Measurements from ENCODE around the gene OTOS. TPM values are rescaled to one million over a fixed set of nuclear protein-coding genes. Genes with fewer than 3 reads are reported as not detected.

Gene OTOS
- total RNA-seq, 4 donors from 2014 or later: not detected

- DNase-seq (ENCODE audit: low spot score in 2 of 2): no peak
- Histone ChIP-seq H3K4me1 (no peaks in the 10 kb centered on the region), H3K27ac (no peak overlapping the region), H3K4me3 (no peak overlapping the region), H3K9me3 (no peaks in the 10 kb centered on the region), H3K27me3 (peaks cover 36% of the 10 kb centered on the region), H3K36me3 (no peaks in the 10 kb centered on the region)
- WGBS: 22% methylated on average over 5 of the region's 5 CpGs
- no peak for TF ChIP-seq POLR2A (IDR thresholded peaks at IDR 0.05)
- TF ChIP-seq EP300 (IDR thresholded peaks at IDR 0.05): no peak
- TF ChIP-seq, protein P1, sequence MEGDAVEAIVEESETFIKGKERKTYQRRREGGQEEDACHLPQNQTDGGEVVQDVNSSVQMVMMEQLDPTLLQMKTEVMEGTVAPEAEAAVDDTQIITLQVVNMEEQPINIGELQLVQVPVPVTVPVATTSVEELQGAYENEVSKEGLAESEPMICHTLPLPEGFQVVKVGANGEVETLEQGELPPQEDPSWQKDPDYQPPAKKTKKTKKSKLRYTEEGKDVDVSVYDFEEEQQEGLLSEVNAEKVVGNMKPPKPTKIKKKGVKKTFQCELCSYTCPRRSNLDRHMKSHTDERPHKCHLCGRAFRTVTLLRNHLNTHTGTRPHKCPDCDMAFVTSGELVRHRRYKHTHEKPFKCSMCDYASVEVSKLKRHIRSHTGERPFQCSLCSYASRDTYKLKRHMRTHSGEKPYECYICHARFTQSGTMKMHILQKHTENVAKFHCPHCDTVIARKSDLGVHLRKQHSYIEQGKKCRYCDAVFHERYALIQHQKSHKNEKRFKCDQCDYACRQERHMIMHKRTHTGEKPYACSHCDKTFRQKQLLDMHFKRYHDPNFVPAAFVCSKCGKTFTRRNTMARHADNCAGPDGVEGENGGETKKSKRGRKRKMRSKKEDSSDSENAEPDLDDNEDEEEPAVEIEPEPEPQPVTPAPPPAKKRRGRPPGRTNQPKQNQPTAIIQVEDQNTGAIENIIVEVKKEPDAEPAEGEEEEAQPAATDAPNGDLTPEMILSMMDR (IDR thresholded peaks at IDR 0.05): no peak
- TF ChIP-seq POLR2AphosphoS5 (IDR thresholded peaks at IDR 0.05): no peak
These were observed 27.4 kb downstream of the OTOS start for GRCh38 chr2:240112914-240113690.

DNA sequence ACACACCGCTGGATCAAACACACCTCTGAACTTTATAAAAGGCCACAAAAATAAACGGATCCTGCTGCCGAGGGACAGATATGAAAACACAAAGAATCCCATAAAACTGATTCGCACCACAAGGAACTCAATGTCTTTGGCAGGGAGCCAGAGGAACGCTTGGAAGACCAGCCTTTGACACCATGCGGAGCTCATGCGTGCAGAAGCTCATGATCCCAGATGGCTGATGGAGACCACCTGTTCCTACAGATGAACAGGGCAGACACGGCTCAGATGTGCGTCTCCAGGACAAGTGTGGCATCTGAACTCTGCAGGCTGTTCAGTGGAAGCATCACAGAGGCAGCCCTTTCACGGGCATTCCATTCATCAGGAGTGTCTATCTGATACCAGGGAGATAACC lies 29.2 kb downstream of the OTOS start:
- DNase-seq (ENCODE audit: low spot score in 2 of 2): no peak
- WGBS: 39% methylated on average over 8 of the region's 10 CpGs
- H3K4me1 ChIP-seq: no peaks in the 10 kb centered on the region
- TF ChIP-seq POLR2A (IDR thresholded peaks at IDR 0.05) (no peak), POLR2AphosphoS5 (IDR thresholded peaks at IDR 0.05) (no peak), EP300 (IDR thresholded peaks at IDR 0.05) (no peak)
- TF ChIP-seq, protein P1 (IDR thresholded peaks at IDR 0.05): no peak
- no peaks in the 10 kb centered on the region for H3K36me3 ChIP-seq
- peaks cover 48% of the 10 kb centered on the region for H3K27me3 ChIP-seq
- no peak overlapping the region for H3K4me3 ChIP-seq
- no peaks in the 10 kb centered on the region for H3K9me3 ChIP-seq
- H3K27ac ChIP-seq: no peak overlapping the region

- H3K27me3 ChIP-seq: peaks cover 60% of the 10 kb centered on the region
- 88% methylated on average over 8 of the region's 11 CpGs for WGBS
- H3K36me3 ChIP-seq: no peaks in the 10 kb centered on the region
- no peak overlapping the region for H3K4me3 ChIP-seq
- DNase-seq (ENCODE audit: low spot score in 2 of 2): no peak
- H3K27ac ChIP-seq: no peak overlapping the region
- TF ChIP-seq POLR2A (IDR thresholded peaks at IDR 0.05) (no peak), EP300 (IDR thresholded peaks at IDR 0.05) (no peak), POLR2AphosphoS5 (IDR thresholded peaks at IDR 0.05) (no peak)
- TF ChIP-seq, protein P1 (IDR thresholded peaks at IDR 0.05): no peak
- H3K9me3 ChIP-seq: no peaks in the 10 kb centered on the region
- no peaks in the 10 kb centered on the region for H3K4me1 ChIP-seq
These were observed 31.1 kb downstream of the OTOS start for GRCh38 chr2:240109386-240109785.

DNA sequence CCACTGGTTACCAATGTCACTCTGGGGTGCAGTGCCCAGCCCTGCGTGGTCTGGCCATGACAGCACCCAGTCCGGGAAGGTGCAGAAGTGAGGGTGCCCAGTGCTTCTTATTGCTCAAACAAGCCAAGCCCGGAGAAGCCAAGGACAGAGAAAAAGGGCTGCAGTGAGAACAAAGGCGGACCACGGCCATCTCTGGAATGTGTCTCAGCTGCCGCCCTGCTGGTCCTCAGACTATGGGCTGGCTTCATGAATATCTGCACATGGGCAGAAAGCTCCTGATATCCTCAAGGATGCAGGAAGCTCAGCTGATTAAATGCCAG lies 33.0 kb downstream of the OTOS start:
- WGBS: 69% methylated on average over 3 of the region's 6 CpGs
- Histone ChIP-seq H3K27me3 (peaks cover 48% of the 10 kb centered on the region), H3K9me3 (no peaks in the 10 kb centered on the region), H3K4me3 (no peak overlapping the region), H3K36me3 (no peaks in the 10 kb centered on the region), H3K4me1 (no peaks in the 10 kb centered on the region), H3K27ac (no peak overlapping the region)
- no peak for TF ChIP-seq POLR2A (IDR thresholded peaks at IDR 0.05)
- TF ChIP-seq, protein P1 (IDR thresholded peaks at IDR 0.05): no peak
- TF ChIP-seq POLR2AphosphoS5 (IDR thresholded peaks at IDR 0.05): no peak
- no peak for TF ChIP-seq EP300 (IDR thresholded peaks at IDR 0.05)
- DNase-seq (ENCODE audit: low spot score in 2 of 2): no peak

- Histone ChIP-seq H3K9me3 (no peaks in the 10 kb centered on the region), H3K4me3 (no peak overlapping the region), H3K27me3 (peaks cover 48% of the 10 kb centered on the region), H3K4me1 (no peaks in the 10 kb centered on the region), H3K27ac (no peak overlapping the region), H3K36me3 (no peaks in the 10 kb centered on the region)
- TF ChIP-seq POLR2AphosphoS5 (IDR thresholded peaks at IDR 0.05) (no peak), EP300 (IDR thresholded peaks at IDR 0.05) (no peak), POLR2A (IDR thresholded peaks at IDR 0.05) (no peak)
- TF ChIP-seq, protein P1 (IDR thresholded peaks at IDR 0.05): no peak
- WGBS: 79% methylated on average over 14 of the region's 17 CpGs
- no peak for DNase-seq (ENCODE audit: low spot score in 2 of 2)
These were observed 33.5 kb downstream of the OTOS start for GRCh38 chr2:240106765-240107476.
